GM21619 (cell line): ENCODE data around the gene AMIGO2.

Experiments used
- ATAC-seq: cut with Tn5 transposase; IDR thresholded peaks from one replicate; pipeline ENCODE4 v1.9.1; 2021; ENCODE audit not compliant: unreplicated experiment

Gene AMIGO2

GRCh38 chr12:47038270-47038748 lies 41.5 kb downstream of the AMIGO2 start:
- no peak for ATAC-seq

- no peak for ATAC-seq
Observed at GRCh38 chr12:47035484-47035883, 44.3 kb downstream of the AMIGO2 start.

- no peak for ATAC-seq
Observed at GRCh38 chr12:47034661-47035060, 45.1 kb downstream of the AMIGO2 start.

- ATAC-seq: no peak
Observed at GRCh38 chr12:47033789-47034555, 45.8 kb downstream of the AMIGO2 start.

GRCh38 chr12:47033081-47033480 lies 46.7 kb downstream of the AMIGO2 start:
- ATAC-seq: no peak

- no peak for ATAC-seq
Observed at GRCh38 chr12:47032644-47033043, 47.1 kb downstream of the AMIGO2 start.

GRCh38 chr12:47029903-47030302 lies 49.9 kb downstream of the AMIGO2 start:
- ATAC-seq: no peak

GRCh38 chr12:47028981-47029708 lies 50.6 kb downstream of the AMIGO2 start:
- ATAC-seq: no peak

GRCh38 chr12:47028186-47028585 lies 51.6 kb downstream of the AMIGO2 start:
- ATAC-seq: no peak
